GM12801 (cell line): Measurements from ENCODE around the gene SUPT3H.

Source experiments
- TF ChIP-seq, protein P1 (sequence below): IDR thresholded peaks from one replicate; pipeline ENCODE4 v1.5.1; 2011; ENCODE audit warnings: control low read depth; ENCODE audit not compliant: insufficient read length; ENCODE audit errors: extremely low read depth

SUPT3H gene

DNA sequence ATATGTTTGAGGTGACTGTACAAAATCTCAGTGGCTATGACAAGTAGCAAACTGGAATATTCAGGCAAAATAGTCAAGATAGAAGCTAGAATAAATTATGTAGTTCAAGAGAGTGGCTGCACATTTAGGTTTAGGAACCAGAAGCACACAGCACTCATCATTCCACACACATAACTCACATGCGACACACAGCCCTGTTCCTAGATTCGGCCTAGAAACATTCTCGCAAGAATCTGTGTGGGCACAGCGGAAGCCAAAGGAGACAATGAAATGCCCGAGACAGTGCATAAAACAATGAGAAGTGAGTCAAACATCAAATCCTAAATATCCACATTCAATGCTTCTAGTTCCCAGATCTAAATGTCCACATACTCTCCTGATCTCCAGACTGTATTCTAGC is 9.5 kb upstream of the SUPT3H start:
- TF ChIP-seq, protein P1, sequence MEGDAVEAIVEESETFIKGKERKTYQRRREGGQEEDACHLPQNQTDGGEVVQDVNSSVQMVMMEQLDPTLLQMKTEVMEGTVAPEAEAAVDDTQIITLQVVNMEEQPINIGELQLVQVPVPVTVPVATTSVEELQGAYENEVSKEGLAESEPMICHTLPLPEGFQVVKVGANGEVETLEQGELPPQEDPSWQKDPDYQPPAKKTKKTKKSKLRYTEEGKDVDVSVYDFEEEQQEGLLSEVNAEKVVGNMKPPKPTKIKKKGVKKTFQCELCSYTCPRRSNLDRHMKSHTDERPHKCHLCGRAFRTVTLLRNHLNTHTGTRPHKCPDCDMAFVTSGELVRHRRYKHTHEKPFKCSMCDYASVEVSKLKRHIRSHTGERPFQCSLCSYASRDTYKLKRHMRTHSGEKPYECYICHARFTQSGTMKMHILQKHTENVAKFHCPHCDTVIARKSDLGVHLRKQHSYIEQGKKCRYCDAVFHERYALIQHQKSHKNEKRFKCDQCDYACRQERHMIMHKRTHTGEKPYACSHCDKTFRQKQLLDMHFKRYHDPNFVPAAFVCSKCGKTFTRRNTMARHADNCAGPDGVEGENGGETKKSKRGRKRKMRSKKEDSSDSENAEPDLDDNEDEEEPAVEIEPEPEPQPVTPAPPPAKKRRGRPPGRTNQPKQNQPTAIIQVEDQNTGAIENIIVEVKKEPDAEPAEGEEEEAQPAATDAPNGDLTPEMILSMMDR, result no peak

DNA sequence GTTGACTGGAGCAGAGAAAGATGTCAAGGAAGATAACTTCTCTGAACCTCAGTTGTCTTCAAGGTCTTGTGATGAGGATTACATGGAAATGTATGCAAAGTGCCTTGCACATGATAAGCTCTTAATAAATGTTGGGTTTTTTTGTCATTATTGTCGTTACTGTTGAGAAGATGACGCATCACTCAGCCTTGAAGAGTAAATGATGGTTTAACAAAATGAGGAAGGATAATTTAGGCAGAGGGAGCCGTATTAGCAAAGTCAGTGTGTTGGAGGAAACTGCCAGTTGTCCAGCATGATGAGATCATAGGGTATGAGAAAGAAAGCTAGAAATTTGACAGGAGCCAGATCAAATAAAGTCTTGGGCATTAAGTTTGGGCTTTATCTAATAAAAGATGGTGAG is 8.8 kb upstream of the SUPT3H start:
- TF ChIP-seq, protein P1, result no peak

DNA sequence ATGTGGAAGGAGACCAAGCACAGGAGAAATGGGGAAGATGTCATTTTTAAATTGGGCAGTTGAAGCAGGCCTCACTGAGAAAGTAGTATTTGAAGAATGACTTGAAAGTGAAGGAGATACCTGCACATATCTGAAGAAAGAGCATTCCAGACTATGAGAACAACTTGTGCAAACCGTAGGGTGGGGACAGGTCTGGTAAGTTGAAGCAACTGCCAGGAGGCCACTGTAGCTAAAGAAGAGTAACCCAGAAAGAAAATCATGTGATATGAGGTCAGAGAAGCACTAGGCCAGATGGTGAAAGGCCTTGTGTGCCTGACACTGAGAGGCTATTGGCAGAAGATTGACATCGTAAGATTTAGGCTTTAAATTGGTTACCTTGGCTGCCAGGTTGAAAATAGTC is 4.7 kb upstream of the SUPT3H start:
- TF ChIP-seq, protein P1, result no peak

DNA sequence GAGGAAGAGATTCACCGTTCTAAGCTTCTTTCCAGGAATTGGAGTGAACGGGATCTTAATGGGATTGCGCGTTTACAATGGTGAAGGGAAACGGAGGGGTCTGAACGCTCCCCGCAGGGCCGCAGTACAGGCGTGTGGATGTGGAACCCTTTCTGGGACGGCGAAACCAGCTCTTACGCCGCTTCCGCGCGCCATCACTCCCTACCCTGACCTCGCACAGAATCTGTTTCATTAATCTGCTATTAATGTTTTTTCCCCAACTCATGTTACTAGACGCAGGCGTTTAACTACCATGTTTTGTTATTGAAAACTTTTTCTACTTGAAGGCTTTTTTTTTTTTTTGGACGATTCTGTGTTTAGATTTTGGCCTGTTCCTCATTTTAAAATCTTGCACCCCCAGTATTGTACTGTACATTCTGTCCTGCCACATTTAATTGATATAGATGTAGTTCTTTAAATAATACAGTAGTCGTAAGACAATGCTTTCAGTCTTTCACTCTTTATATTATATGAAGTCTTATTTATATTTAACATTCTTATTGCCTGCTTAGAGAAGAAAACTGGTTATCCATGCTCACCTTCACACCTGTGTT is 696 bp upstream of the SUPT3H start:
- TF ChIP-seq, protein P1, result no peak

DNA sequence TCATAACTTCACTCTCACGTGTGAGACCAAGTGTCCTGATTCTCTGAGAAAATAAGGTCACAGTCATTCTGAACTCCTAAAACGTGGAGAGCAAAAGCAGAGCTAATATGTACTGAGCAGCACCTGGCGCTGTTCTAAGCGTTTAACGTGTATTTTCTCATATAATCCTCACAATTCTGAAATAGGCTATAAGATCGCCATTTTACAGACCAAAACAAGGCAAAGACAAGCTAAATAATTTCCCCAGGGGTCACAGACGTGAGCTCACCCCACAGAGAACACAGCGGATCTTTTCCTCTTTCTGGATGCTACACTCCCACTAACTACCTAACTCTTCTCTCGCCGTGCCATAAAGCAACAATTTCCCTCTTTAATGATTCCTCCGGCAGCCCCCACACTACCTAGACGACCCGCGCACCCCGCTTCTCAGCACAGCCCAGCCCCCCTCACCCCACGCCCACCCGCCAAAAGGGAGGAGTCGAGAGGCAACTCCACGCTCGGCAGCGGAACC is 636 bp downstream of the SUPT3H start:
- TF ChIP-seq, protein P1, result no peak

DNA sequence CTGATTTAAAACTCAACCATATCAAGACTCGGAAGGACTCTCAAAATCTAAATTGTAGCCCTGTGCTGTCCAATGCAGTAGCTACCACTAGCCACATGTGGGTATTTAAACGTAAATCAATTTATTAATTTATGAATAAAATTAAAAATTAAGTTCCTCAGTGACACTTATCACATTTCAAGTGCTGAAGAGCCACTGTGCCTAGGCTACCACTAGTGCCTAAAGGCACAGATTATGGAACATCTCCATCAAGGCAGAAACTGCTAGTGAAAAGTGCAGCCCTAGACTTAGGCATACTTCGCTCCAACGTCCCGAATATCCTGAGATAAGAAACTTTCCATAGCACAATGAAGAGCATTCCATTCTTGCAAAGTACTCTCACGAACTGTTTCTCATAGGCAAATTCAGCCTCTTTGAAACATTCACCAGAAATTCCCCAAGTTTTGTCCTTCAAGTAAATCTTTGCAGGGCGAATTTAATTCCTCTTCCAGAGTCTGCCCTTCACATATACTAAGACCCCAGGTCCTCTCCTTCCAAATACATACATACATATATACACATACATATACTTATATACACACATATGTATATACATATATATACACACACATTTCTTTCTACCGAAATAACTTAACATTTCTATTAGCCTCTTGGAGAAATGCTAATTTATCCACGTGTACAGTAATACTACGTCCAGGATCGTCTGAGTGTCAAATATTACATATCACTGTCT is 1.3 kb downstream of the SUPT3H start:
- TF ChIP-seq, protein P1, result no peak

DNA sequence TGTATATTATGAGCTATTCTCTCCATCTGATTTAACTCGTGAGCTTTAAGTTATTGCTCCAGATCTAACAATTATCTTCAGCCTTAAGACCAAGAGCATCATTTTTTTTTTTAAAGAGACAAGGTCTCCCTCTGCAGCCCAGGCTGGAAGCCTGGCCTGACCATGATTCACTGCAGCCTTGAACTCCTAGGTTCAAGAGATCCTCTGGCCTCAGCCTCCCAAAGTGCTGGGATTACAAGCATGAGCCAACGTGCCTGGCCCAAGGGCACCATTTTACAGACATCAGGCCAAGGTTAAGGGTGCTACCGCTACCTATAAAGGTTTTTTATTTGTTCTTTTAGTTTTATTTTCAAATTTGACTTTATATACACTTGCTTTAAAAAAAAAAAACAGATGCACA is 2.3 kb downstream of the SUPT3H start:
- TF ChIP-seq, protein P1, result no peak
